Right atrium auricular region (tissue), 2 donors: ENCODE data around the gene GFER. TPM values are rescaled to one million over a fixed set of nuclear protein-coding genes. Genes with fewer than 3 reads are reported as not detected.
A peak's percentile ranks its signal among the peaks of the same experiment; 100 is the strongest.
"Not testable (repeated sequence)": the region's sequence is repeated elsewhere in the genome, so short reads cannot be mapped to it uniquely, and the experiment has no call there.

Experiments used
- DNase-seq: peaks from one replicate; pipeline ENCODE4 v3.0.0-alpha.2; 2019; ENCODE audit warnings: low spot score
- H3K27ac ChIP-seq, 2 donors: fragments of 200-600 bp; sonication (generic); 1 replicate in 1 of 2; 2 replicates in 1 of 2; pipeline ENCODE4 v1.5.1; 2016 to 2019
- H3K27me3 ChIP-seq, 2 donors: fragments of 200-600 bp; sonication (generic); one replicate each; pipeline versions ENCODE4 v1.5.1 to v1.6.0; 2017 to 2019
- H3K36me3 ChIP-seq: fragments of 200-600 bp; sonication (generic); one replicate; pipeline ENCODE4 v1.5.1; 2016
- H3K4me1 ChIP-seq, 2 donors: fragments of 200-600 bp; sonication (generic); one replicate each; pipeline versions ENCODE4 v1.5.1 to v1.6.0; 2017 to 2019
- H3K4me3 ChIP-seq, 2 donors: fragments of 200-600 bp; sonication (generic); 1 replicate in 1 of 2; 2 replicates in 1 of 2; pipeline ENCODE4 v1.5.1; 2017 to 2019; ENCODE audit warnings: mild to moderate bottlenecking in 1 of 2, moderate library complexity in 1 of 2
- H3K9me3 ChIP-seq, 2 donors: fragments of 200-600 bp; sonication (generic); one replicate each; pipeline ENCODE4 v1.5.1; 2019
- total RNA-seq, 2 donors: library from RNA; depleted of rRNA; stranded (reverse); fragments of >200 nt; gene quantifications; one replicate each; pipeline ENCODE4 v1.1.0, GENCODE V29; 2016
- TF ChIP-seq, protein P1 (sequence below), 2 donors: fragments of 200-600 bp; sonication (generic); IDR thresholded peaks; one replicate each; pipeline ENCODE4 v1.5.1; 2019; ENCODE audit warnings: antibody characterized with exemption in 2 of 2

GFER gene
- total RNA-seq, 2 donors from 2014 or later = 11.9 to 12.6 TPM

DNA sequence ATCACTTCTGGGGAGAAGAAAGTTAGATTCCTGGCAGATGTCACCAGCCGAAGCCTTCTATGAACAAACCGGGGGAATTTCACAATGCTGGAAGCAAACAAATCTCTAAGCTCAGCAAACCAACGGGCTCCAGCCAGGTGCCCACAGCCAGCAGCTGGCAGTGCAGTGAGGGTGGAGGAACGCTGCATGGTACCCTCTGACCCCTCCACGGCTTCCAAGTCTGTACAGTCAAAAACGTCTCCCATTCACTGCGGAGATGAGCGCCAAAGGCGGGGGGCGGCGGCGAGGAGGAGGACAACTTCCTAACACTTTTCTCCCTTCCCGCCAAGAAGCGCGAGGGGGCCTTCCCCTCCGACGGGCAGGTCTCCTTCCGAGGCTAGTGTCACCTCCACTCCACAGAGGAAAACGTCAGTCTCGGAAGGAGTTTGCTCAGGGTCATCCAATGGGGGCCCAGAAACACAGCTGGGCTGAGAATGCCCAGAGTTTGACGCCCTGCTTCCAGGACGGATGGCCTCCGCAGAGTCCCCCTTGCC is 24.7 kb downstream of the GFER start:
- Histone ChIP-seq H3K27me3 (no peaks in the 10 kb centered on the region), H3K4me1 (peaks cover 0 to 64% of the 10 kb centered on the region in 2 donors), H3K36me3 (no peaks in the 10 kb centered on the region), H3K9me3 (no peaks in the 10 kb centered on the region), H3K4me3 (peak overlapping the region; percentile 92 to 99), H3K27ac (peak overlapping the region; percentile 84 to 91)
- TF ChIP-seq, protein P1, sequence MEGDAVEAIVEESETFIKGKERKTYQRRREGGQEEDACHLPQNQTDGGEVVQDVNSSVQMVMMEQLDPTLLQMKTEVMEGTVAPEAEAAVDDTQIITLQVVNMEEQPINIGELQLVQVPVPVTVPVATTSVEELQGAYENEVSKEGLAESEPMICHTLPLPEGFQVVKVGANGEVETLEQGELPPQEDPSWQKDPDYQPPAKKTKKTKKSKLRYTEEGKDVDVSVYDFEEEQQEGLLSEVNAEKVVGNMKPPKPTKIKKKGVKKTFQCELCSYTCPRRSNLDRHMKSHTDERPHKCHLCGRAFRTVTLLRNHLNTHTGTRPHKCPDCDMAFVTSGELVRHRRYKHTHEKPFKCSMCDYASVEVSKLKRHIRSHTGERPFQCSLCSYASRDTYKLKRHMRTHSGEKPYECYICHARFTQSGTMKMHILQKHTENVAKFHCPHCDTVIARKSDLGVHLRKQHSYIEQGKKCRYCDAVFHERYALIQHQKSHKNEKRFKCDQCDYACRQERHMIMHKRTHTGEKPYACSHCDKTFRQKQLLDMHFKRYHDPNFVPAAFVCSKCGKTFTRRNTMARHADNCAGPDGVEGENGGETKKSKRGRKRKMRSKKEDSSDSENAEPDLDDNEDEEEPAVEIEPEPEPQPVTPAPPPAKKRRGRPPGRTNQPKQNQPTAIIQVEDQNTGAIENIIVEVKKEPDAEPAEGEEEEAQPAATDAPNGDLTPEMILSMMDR (IDR thresholded peaks at IDR 0.05) = no peak
- DNase-seq = no peak

DNA sequence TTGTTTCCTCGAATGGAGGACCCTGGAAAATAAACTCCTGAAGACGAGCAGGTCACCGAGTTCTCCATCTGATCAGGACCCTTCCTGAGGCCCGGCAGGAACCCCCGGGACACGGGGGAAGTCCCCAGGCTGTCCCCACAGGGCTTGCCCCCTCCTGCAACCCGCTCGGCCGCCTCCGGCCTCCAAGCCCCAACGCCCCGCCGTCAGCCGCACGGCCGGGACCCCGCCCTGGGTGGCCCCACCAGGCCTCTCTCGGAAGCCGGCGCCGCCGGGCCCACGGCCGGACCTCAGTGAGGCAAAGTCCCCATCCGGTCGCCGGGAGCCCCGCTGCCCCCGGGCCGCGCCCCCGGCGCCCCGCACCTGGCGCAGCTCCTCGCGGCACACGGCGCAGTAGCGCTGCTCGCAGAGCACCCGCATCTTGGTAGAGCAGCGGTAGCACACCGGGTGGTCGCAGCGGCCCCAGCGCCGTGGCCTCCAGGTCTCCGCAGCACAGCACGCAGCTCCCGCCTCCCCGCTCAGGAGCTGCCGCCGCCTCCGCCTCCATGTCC is 25.2 kb downstream of the GFER start:
- Histone ChIP-seq H3K36me3 (no peaks in the 10 kb centered on the region), H3K4me3 (peak overlapping the region; percentile 92 to 99), H3K4me1 (peaks cover 0 to 58% of the 10 kb centered on the region in 2 donors), H3K27ac (peak overlapping the region; percentile 84 to 91), H3K9me3 (no peaks in the 10 kb centered on the region), H3K27me3 (no peaks in the 10 kb centered on the region)
- no peak for DNase-seq
- TF ChIP-seq, protein P1 (IDR thresholded peaks at IDR 0.05) = no peak

DNA sequence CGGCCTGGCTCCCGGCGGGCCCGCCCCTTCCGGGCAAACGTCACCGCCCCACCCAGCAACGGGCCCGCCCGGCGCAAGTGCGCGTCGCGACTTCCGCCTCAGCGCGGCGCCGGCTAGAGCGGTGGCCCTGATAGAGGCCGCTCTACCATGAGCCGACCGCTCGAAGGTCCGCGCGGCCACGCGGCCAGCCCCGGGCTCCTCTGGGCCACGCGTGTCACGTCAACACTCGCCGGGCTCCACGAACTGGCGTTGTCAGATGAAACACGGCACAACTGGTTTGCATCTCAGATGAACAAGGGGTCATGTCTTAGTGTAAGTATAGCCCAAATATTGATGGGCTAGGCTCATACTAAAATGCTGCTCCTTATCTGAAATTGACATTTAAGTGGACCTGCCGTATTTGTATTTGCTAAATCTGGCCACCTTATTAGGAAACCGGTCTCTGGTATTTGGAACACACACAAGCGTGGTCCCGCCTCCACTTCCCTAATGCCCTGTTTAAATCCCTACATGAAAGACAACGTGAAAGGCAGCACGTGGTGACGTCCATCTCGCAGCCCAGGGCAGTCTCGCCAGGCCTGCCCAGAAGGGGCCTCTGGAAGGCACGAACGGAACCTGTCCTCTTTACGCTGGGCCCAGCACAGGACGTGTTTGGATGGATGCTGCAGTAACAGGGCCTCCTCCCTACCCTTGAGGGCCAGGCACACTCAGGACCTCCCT is 26.0 kb downstream of the GFER start, which contains the start of gene ZNF598:
TSS of gene ZNF598 (minus strand) at position 31 of the 720 bp plus-strand sequence.
- Histone ChIP-seq H3K27ac (peak within 1 kb of the TSS; percentile 84 to 91), H3K4me1 (peaks cover 0 to 51% of the 10 kb centered on the region in 2 donors), H3K36me3 (no peaks in the 10 kb centered on the region), H3K4me3 (peak within 1 kb of the TSS; percentile 92 to 99), H3K9me3 (no peaks in the 10 kb centered on the region), H3K27me3 (no peaks in the 10 kb centered on the region)
- DNase-seq = peak; percentile 73
- TF ChIP-seq, protein P1 (IDR thresholded peaks at IDR 0.05) = peak in 1 of 2 donors; percentile 11

DNA sequence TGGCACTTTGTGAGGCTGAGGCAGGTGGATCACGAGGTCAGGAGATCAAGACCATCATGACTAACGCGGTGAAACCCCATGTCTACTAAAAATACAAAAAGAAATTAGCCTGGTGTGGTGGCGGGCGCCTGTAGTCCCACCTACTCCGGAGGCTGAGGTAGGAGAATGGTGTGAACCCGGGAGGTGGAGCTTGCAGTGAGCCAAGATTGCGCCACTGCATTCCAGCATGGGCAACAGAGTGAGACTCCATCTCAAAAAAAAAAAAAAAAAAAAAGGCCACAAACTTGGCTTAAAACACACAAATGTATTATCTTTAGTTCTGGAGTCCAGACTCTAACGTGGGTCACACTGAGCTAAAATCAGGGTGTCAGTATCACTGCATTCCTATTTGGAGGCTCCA is 27.7 kb downstream of the GFER start:
- not testable (repeated sequence) for DNase-seq, H3K27ac ChIP-seq, H3K4me3 ChIP-seq, H3K9me3 ChIP-seq, H3K27me3 ChIP-seq, H3K36me3 ChIP-seq
- H3K4me1 ChIP-seq = peaks cover 0 to 33% of the 10 kb centered on the region in 2 donors

GRCh38 chr16:2013527-2013926 is 29.5 kb downstream of the GFER start:
- Histone ChIP-seq H3K4me3 (no peak overlapping the region), H3K4me1 (peaks cover 0 to 15% of the 10 kb centered on the region in 2 donors), H3K27ac (no peak overlapping the region), H3K9me3 (no peaks in the 10 kb centered on the region), H3K27me3 (no peaks in the 10 kb centered on the region), H3K36me3 (no peaks in the 10 kb centered on the region)
- DNase-seq = no peak
- TF ChIP-seq, protein P1 (IDR thresholded peaks at IDR 0.05) = no peak
